SH-SY5Y (cell line): ENCODE data around the gene THADA.

ENCODE experiments used
- GATA2 ChIP-seq: IDR thresholded peaks from 2 replicates; pipeline ENCODE4 v1.6.1; 2011; ENCODE audit warnings: mild to moderate bottlenecking, low read depth, low read length
- GATA3 ChIP-seq: IDR thresholded peaks from 2 replicates; pipeline ENCODE4 v1.6.1; 2011; ENCODE audit warnings: low read depth, mild to moderate bottlenecking, low read length, moderate library complexity

DNA sequence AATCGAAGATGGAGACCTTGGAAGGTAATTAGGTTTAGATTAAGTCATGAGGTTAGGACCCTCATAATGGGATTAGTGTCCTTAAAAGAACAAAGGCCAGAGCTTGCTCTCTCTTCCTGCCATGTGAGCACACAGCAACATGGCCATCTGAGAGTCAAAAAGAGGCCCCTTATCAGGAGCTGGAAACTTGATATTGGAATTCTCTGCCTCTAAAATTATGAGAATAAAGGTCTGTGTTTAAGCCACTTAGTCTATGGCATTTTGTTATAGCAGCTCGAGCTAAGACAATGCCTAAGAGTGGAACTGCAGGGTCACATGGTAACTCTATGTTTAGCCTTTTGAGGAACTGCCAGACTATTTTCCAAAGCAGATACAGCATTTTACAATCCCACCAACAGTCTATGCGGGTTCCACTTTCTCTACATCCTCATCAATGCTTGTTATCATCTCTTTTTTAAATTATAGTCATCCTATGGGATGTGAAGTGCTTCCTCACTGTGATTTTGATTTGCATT, 42.4 kb downstream of the THADA start:
- TF ChIP-seq GATA2 = no peak
- TF ChIP-seq GATA3 = no peak
